Thoracic aorta (tissue), 2 donors: ENCODE measurements around the gene ATP8B3. TPM values are rescaled to one million over a fixed set of nuclear protein-coding genes. Genes with fewer than 3 reads are reported as not detected.

Experiments
- ATAC-seq: fragments of 150-250 bp; one replicate; pipeline ENCODE4 v1.8.0; 2017; ENCODE audit warnings: low read depth; ENCODE audit not compliant: insufficient number of reproducible peaks, low FRiP score
- DNase-seq: peaks from one replicate; pipeline ENCODE4 v3.0.0-alpha.2; 2020; ENCODE audit warnings: low spot score
- H3K27ac ChIP-seq, 2 donors: fragments of 200-600 bp; sonication (generic); 1 replicate in 1 of 2; 2 replicates in 1 of 2; pipeline ENCODE4 v1.5.1; 2016; ENCODE audit warnings: mild to moderate bottlenecking in 2 of 2, moderate library complexity in 2 of 2
- H3K27me3 ChIP-seq: fragments of 200-600 bp; sonication (generic); replicated peaks from 2 replicates; pipeline ENCODE4 v1.6.0; 2016; ENCODE audit warnings: mild to moderate bottlenecking; ENCODE audit not compliant: insufficient read depth
- H3K36me3 ChIP-seq: fragments of 200-600 bp; sonication (generic); one replicate; pipeline ENCODE4 v1.5.1; 2016
- H3K4me1 ChIP-seq, 2 donors: fragments of 200-600 bp; sonication (generic); 1 replicate in 1 of 2; 2 replicates in 1 of 2; pipeline versions ENCODE4 v1.5.1 to v1.6.0; 2016; ENCODE audit warnings: low read depth in 2 of 2, mild to moderate bottlenecking in 1 of 2; ENCODE audit not compliant: control insufficient read depth in 1 of 2
- H3K4me3 ChIP-seq: fragments of 200-600 bp; sonication (generic); 2 replicates; pipeline ENCODE4 v1.5.1; 2016; ENCODE audit warnings: mild to moderate bottlenecking
- H3K9me3 ChIP-seq: fragments of 200-600 bp; sonication (generic); 2 replicates; pipeline ENCODE4 v1.5.1; 2016
- total RNA-seq, 2 donors: library from RNA; depleted of rRNA; stranded (reverse); fragments of >200 nt; gene quantifications; one replicate each; pipeline versions ENCODE4 v1.1.0 to v1.2.3, GENCODE V29; 2016
- TF ChIP-seq, protein P1 (sequence below): fragments of 200-600 bp; sonication (generic); IDR thresholded peaks from one replicate; pipeline ENCODE4 v1.5.1; 2019; ENCODE audit warnings: antibody characterized with exemption

Gene ATP8B3
- total RNA-seq, 2 donors from 2014 or later, result 0.21 to 1.4 TPM

DNA sequence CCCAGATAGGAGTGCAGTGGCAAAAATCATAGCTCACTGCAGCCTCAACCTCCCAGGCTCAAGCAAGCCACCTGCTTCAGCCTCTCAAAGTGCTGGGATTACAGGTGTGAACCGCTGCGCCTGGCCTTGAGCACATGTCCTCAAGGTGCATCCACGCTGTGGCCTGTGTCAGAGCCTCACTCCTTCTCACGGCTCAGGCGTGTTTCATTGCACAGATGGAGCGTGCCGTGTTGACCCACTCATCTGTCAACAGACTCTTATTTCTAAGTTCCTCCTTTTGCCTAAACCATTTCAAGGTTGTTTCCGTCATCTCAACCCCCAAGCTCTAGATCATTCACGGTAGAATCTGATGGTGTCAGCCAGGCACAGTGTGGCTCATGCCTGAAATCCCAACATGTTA, 28.2 kb downstream of the ATP8B3 start:
- Histone ChIP-seq H3K9me3 (peaks cover 7% of the 10 kb centered on the region), H3K27me3 (peaks cover 9% of the 10 kb centered on the region), H3K36me3 (no peaks in the 10 kb centered on the region), H3K4me1 (no peaks in the 10 kb centered on the region), H3K4me3 (no peak overlapping the region), H3K27ac (no peak overlapping the region)
- no peak for ATAC-seq
- no peak for DNase-seq
- TF ChIP-seq, protein P1, sequence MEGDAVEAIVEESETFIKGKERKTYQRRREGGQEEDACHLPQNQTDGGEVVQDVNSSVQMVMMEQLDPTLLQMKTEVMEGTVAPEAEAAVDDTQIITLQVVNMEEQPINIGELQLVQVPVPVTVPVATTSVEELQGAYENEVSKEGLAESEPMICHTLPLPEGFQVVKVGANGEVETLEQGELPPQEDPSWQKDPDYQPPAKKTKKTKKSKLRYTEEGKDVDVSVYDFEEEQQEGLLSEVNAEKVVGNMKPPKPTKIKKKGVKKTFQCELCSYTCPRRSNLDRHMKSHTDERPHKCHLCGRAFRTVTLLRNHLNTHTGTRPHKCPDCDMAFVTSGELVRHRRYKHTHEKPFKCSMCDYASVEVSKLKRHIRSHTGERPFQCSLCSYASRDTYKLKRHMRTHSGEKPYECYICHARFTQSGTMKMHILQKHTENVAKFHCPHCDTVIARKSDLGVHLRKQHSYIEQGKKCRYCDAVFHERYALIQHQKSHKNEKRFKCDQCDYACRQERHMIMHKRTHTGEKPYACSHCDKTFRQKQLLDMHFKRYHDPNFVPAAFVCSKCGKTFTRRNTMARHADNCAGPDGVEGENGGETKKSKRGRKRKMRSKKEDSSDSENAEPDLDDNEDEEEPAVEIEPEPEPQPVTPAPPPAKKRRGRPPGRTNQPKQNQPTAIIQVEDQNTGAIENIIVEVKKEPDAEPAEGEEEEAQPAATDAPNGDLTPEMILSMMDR, result no peak

DNA sequence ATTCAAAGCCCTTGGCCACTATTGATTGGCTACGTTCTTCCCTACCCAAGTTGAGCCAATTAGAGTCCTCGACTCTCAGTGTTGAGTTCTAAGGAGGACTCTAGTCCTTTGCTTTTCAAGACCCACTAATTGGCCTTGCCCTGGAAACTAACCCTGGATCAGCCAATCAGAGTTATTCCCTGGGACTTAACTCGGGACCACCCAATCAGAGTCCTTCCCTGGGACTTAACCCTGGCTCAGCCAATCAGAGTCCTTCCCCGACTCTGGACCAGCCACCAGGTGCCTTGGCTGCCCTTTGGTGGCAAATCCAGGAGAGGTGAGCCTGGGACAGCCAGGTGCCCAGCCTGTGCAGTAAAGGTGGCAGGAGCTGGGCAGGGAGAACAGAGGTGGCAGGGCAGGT, 28.7 kb downstream of the ATP8B3 start:
- H3K27ac ChIP-seq, result no peak overlapping the region
- H3K27me3 ChIP-seq, result peaks cover 9% of the 10 kb centered on the region
- H3K9me3 ChIP-seq, result peaks cover 7% of the 10 kb centered on the region
- H3K4me1 ChIP-seq, result no peaks in the 10 kb centered on the region
- ATAC-seq, result no peak
- no peak overlapping the region for H3K4me3 ChIP-seq
- no peaks in the 10 kb centered on the region for H3K36me3 ChIP-seq
- no peak for DNase-seq
- TF ChIP-seq, protein P1, result no peak

DNA sequence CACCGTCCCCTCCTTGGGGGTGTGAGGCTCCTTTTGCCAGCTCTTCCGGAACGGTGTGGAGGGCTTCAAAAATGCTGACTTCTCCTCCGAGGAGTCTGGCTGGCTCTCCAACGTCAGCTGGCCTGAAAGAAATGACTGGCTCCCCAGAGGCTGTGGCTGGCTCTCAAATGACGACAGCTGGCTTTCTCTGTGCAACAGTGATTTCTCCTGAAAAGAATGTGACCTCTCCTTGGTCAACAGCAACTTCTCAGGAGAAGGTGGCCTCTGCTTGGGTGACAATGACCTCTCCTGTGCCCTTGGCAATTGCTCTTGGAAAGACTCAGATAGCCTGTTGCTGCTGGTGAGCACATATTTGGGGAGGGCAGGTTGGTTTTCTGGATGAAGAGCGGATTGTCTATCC, 29.6 kb downstream of the ATP8B3 start:
- peaks cover 7% of the 10 kb centered on the region for H3K9me3 ChIP-seq
- H3K4me3 ChIP-seq, result no peak overlapping the region
- TF ChIP-seq, protein P1, result no peak
- no peaks in the 10 kb centered on the region for H3K36me3 ChIP-seq
- peaks cover 9% of the 10 kb centered on the region for H3K27me3 ChIP-seq
- no peaks in the 10 kb centered on the region for H3K4me1 ChIP-seq
- no peak for DNase-seq
- no peak overlapping the region for H3K27ac ChIP-seq
- ATAC-seq, result no peak

DNA sequence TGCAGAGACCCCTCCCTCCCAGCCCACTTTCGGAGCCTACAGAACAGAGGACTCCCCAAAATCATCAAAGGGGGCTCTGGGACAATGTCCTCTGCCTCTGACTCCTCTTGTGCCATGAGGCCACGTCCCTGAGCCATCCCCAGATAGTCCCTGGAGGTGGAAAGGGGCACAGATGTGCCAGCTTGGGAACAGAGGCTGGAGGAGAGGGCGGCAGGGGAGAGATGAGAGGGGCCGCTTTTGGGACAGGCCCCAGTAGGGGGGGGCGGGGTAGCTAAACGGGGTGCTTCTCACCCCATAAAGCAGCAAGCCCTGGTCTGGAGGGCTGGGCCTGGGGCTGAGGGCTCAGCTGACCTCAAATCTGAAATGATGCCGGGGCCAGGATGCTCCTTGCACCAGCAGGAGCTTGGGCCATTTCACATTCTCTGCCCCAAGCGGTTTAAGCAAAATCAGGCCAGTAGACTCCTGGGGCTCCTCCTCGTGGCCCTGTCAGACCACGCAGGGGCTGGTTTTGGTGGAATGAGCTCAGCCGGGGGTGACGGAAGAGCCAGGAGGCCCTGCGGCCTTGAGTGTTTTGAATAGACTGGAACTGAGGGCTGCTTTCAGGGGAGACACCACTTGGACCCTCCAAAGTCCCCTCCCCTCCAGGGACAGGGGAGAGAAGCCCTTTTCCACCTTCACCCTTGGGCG, 31.7 kb downstream of the ATP8B3 start:
- DNase-seq (no peak), ATAC-seq (no peak)
- no peaks in the 10 kb centered on the region for H3K36me3 ChIP-seq
- H3K4me3 ChIP-seq, result no peak overlapping the region
- H3K27me3 ChIP-seq, result peaks cover 23% of the 10 kb centered on the region
- peaks cover 7% of the 10 kb centered on the region for H3K9me3 ChIP-seq
- TF ChIP-seq, protein P1, result no peak
- no peak overlapping the region for H3K27ac ChIP-seq
- H3K4me1 ChIP-seq, result no peaks in the 10 kb centered on the region

DNA sequence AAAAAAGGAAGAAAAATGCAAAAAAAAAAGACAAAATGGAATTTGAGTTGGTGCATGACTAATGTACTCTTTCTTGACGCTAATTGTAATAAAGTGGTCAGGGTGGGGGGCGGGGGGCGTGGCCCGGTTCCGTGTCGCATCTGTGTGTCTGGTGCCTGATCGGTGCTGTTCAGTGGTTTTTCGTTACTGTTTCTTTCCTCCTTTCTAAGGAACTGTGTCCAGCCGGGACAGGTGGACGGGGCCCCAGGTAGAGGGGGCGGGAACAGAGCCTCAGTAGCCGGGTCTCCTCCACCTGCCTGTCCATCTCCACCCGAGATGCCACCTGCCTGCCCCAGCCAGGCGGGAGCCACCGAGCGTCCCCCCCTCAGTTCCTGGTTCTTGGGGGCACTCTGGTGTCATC, 32.5 kb downstream of the ATP8B3 start:
- Histone ChIP-seq H3K36me3 (no peaks in the 10 kb centered on the region), H3K27me3 (peaks cover 31% of the 10 kb centered on the region), H3K27ac (no peak overlapping the region), H3K9me3 (peaks cover 7% of the 10 kb centered on the region), H3K4me1 (no peaks in the 10 kb centered on the region), H3K4me3 (no peak overlapping the region)
- TF ChIP-seq, protein P1, result no peak
- ATAC-seq, result no peak
- DNase-seq, result no peak
